GM21367 (cell line): Measurements from ENCODE around the gene TAS2R41.
"Not testable (repeated sequence)": the region's sequence is repeated elsewhere in the genome, so short reads cannot be mapped to it uniquely, and the experiment has no call there.

Source experiments
- ATAC-seq: cut with Tn5 transposase; IDR thresholded peaks from one replicate; pipeline ENCODE4 v1.9.1; 2021; ENCODE audit not compliant: unreplicated experiment

The TAS2R41 gene

DNA sequence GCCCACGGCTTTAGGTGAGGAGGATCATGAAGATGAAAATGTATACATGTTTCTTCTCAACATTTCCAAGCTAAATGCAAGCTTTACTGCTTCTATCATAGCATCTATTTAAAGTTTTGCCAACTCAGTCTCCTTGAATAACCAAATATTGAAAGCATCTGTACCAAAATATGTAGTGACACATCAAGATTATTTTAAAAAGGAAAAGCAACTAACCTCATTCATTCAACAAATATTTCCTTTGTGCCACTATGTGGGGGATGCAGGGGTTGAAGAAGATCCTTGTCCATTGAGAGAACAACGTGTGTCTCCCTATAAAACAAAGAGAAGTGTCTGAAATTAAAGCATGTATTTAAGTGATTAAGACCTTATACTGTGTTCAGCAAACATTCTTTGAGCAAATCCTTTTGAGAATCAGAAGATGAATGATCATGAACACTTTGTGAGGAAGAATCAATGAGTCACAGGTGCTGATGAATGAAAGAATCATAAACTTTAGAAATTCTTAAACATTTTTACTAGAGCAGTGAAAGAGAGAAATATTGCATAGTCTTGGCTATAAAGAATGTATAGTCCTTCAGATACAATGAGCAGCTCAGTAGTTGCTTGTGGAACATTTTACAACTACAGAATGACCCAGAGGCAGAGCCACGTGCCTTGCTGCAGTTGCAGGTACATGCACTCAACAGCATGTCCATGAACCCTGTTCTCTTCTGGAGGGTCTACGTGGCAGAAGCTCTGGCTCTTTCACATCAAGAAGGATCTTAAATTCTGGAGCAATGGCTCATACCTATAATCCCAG, 20.5 kb upstream of the TAS2R41 start:
- no peak for ATAC-seq

DNA sequence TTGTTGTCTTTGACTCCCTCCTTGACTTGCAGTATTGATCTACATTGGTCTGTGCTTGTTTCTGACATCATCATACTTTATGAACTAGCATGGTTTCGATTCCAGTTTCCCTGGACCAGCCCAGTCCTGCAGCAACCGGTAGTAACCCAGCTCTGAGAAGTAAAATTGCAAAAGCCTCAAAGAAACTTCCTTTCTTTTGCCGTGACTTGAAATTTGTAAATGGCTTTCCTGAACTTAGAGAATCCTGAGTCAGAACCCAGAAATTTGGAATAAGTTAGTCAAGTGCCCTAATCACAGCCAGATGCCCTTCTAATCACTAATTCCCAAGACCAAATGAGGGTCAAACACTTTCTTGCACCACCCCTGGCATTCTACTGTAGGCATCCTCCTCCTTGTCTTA, 19.4 kb upstream of the TAS2R41 start:
- no peak for ATAC-seq

DNA sequence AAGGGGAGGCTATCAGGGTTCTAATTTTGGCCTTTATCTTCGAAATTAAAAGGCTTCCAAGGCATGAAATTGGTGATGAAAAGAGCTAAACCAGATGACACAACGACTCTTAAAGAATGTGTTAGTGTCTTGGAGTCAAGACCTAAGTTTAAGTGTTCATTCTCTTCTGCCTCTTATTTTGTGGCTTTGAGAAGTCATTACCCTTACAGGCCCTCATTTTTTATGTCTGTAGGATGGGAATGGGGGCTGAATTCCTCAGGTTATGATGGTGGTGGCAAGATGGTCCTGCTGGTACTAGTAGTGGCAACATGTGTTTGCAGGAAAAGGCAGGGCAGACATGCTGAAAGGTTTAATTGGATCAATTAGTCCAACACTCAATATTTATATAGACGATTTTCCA, 19.0 kb upstream of the TAS2R41 start:
- ATAC-seq, result no peak

DNA sequence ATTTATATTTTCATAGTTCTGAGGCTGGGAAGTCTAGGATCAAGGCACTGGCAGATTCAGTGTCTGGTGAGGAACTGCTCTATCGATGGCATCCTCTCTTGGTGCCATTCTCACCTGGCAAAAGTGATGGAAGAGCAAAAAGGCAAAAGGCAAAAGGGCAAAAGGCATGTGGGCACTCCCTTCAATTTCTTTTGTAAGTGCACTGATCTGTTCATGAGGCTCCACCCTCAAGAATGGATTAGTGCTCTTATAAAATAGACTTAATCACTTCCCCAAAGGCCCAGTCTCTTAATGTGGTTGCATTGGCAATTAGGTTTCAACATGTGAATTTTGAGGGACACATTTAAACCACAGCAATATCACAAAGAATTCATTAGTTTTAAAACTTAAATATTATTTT, 18.3 kb upstream of the TAS2R41 start:
- ATAC-seq, result no peak

DNA sequence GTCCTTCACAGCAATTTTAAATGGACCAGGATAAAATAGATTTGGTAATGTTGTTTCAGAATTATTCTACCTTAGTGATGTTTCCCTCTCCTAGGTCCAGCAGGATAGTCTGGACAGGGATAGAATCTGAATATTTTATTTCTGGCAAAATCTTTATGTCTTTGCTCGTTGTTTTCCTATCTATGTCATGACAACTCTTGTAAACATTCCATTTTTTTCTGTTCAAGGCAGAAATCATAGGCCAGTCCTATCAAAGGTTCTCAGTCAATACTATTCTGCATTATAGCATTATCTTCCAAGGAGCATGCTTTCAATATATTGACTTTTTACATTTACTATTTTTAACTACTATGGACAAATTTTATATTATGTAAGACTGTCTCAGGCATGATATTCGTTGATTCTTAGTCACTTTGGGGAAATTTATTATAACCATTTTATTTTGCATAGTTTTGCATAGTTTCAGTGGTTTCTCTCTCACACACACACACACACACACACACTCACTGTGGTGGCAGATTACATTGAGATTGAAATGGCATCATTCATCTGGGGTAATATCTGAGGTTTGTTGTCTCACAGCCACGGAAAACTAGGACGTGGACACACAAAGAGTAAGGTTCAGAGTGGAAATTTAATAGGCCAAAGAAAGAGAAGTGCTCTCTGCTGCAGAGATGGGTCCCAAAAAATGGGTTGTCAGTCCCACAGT, 17.2 kb upstream of the TAS2R41 start:
- ATAC-seq, result no peak

DNA sequence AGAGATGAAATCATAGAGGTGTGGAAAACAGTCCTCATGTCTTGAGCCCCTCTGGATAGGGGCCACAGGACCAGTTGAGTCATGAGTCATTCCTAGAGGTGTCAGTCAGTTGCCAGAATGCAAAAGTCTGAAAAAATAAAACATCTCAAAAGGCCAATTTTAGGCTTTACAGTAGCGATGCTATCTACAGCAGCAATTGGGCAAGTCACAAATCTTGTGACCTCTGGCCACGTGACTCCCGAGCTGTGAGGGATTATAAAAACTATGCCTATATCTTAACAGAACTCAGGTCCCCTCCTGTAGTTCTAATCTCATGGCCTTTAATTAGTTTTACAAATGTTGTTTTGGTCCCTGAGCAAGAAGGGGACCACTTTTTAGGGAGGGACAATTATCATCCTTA, 15.6 kb upstream of the TAS2R41 start:
- no peak for ATAC-seq

DNA sequence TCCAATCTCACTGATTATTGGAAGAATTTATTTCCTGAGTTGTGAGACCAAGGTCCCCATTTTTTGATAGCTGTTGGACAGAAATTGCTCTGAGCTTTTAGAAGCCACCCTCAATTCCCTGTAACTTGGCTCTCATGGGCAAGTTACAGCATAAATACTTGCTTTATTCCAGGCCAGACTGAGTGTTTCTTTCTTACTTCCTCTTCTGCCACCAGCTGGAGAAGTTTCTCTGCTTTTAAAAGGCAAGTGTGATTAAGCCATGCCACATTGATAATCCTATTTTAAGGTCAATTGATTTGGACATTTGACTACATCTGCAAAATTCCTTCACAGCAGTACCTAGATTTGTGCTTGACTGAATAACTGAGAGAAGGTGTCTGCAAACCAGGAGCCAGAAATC, 14.1 kb upstream of the TAS2R41 start:
- no peak for ATAC-seq

DNA sequence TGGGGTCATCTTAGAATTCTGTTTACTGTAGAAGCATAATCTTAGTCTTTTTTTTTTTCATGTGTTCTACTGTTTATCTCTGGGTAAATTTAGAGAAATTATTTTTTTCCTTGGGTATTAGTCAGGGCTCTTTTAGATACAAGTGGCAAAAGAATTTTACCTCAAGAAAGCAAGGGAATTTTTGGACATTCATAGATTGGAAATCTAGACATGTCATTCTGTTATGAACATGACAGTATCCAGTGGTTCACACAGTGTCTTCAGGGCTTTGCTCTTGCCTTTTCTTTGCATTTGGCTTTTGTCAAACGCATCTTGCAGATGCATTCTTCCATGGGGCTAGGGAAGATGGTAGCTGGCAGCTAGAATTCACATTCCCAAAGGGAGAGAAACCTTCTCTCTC, 13.7 kb upstream of the TAS2R41 start:
- no peak for ATAC-seq

DNA sequence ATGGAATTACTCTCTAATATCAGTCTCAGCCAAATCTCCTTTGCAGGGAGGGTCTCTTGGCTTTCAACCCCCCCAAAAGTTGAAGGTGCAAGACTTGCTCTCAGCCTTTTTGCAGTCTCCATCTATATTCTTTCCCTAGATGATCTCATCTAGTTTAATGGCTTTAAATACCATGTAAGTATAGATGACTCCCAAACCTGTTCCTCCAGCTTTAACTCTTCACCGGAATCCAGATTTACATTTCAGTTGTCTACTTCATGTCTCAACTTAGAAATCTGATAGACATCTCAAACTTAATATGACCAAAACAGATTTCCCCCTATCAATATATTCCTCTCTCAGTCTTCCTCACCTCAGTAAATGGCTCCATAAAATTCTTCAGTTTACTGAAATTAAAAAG, 9.9 kb upstream of the TAS2R41 start:
- no peak for ATAC-seq

DNA sequence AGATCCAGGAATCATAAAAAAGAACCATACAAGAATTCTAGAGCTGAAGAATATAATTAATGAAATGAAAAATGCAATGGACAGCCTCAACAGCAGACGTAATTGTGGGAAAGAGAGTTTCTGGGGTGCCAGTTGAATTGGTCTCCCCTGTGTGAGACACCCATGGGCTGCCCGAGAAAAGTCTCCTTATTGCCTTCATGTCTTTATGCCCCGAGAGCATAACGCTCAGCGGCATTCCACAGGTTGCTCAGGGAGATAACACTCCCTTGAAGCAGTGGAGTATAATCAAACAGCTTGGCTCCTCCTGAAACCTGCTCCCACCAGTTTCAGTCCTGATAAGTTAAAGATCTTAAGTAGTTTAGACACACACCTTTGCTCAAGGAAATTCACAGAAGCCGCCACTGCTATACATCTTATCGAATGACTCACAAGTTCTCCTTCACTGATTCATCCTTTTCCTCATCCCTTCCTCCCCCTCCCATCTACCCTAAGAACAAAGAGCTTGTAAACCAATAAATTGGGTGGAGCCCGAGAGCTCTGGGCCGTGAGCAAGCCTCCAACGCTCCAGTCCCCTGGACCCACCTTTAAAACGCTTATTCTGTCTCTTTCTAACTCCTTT, 5.5 kb upstream of the TAS2R41 start:
- not testable (repeated sequence) for ATAC-seq

DNA sequence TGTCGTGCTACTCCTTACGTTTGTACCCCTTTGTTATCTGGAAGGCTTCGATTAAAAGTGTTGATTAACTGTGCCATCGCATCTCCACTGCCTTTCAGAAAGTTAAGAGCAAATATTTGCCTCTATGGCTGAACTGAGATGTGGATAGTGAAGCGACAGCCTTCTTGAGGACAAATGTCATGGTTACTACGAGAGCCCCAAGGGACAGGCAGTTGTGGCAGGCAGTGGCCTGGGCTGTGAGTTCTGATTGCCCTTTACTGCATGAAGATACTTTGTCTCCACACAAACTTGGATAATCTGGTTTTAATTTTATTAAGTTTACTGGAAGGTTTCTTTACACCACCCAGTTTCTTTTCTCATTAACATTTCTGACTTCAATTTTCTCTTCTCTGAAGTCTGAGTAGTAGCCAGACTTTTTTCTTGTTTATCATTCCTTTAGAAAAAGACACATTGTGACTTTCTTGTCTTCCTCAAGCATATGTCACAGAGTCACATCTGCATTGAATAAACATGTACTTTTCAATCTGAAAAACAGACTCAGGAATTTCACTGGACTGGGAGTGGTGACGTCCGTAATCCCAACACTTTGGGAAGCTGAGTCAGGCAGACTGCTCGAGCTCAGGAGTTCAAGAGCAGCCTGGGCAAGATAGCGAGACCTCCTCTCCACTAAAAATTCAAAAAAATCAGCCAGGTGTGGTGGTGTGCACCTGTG, 1.5 kb downstream of the TAS2R41 start:
- ATAC-seq, result no peak

DNA sequence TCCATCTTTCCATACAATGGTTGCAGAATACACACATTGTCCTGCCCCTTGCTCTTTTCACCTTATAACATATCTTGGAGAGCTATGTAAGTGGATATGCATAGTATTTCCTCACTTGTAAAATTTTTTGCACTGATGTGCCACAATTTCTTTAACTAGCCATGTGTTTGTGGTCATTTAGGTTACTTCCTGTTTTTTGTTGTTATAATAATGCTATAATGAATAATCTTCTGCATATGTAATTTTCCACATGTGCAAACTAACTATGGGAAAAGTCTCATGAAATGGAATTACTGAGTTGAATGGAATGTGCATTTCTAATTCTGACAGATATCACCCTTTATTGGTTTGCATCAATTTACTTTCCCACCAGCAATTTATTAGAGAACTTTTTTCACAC, 2.8 kb downstream of the TAS2R41 start:
- ATAC-seq, result no peak

DNA sequence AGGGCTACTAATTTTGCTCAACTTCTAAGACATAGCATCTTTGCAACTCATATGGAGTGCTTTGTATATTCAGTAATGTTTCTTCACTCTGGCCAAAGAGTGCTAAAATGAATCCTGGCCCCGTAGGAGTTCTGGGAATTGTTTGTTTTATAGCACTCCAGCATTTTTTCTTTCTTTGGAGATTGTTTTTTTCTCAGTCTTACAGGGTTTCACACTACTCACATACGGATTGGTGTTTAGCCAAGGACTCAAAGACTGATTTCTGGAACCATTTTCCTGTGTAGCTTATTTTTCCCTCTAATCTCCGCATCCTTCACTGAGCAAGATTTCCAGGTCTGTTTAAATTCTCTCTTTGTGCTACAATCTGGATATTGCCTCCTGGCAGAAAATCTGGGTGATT, 6.4 kb downstream of the TAS2R41 start:
- ATAC-seq, result no peak

DNA sequence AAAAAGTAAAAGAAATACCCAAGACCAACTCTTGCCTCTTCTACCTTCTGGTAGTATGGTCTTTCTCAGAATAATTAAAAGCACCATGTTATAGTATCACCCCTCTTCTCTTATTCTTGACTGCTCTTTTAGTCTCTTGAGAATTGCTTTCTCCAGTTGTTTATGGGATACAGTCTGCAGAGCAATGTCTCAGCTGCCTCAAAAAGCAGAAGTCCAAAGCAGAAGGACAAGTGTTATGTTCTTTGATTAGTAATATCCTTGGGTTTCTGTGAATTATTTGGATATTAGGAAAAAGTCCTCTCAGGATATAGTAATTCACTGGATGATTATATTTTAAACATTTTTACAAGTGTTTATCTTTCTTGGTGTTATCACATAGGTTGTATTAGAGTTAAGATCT, 7.4 kb downstream of the TAS2R41 start:
- no peak for ATAC-seq

DNA sequence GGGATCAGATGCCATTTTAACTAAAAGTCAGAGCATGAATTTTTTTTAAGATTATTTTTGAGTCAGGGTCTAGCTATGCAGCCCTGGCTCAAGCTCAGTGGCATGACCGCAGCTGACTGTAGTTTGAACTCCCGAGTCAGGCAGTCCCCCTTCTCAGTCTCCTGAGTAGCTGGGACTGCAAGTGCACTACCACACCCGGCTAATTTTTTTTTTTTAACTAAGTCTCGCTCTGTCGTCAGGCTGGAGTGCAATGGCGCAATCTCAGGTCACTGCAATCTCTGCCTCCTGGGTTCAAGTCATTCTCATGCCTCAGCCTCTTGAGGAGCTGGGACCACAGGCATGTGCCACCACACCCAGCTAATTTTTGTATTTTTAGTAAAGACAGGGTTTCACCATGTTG, 7.8 kb downstream of the TAS2R41 start:
- ATAC-seq, result no peak

DNA sequence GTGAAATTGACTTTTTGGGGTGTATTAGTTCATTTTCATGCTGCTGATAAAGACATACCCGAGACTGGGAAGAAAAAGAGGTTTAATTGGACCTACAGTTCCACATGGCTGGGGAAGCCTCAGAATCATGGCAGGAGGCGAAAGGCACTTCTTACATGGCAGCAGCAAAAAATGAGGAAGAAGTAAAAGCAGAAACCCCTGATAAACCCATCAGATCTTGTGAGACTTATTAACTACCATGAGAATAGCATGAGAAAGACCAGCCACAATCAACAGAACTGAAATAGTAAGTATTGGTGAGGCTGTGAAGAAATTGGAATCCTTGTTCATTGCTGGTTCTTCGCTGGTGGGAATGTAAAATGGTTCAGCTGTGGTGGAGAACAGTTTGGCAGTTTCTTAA, 8.6 kb downstream of the TAS2R41 start:
- ATAC-seq, result not testable (repeated sequence)

DNA sequence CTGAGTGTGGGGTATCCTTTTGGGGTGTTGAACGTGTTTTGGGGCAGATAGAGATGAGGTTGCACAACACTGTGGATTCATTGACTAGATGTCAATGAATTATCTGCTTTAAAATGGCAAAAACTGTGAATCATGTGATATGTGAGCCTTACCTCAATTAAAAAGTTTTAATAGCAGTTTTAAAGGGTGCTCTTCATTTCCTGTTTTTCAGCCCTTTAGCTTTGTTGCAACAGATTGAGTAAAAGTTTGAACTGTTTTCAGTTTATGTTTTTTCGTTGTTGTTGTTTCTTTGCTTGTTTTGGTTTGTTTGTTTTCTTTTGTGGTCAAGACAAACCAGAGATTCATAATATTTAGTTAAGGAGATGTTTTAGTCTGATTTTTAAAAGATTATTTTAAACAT, 9.4 kb downstream of the TAS2R41 start:
- no peak for ATAC-seq

DNA sequence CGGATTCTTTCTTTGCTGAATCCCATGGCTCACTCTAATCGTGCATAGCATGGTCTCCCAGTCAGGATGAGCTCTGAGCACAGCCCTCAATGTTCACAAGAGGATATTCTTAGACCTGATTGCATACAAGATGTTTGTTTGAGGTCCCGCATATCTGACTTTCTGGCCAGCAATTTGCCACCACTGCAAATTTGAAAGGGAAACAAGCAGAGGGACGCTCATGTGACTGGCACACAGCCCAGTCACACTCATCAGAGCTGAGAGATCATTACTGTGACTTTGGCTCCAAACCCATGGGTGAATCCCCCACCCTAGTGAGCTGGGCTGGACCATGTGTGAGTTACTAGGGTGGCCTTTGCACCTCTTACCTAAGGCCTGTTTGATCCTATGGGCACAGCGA, 9.9 kb downstream of the TAS2R41 start:
- ATAC-seq, result no peak

DNA sequence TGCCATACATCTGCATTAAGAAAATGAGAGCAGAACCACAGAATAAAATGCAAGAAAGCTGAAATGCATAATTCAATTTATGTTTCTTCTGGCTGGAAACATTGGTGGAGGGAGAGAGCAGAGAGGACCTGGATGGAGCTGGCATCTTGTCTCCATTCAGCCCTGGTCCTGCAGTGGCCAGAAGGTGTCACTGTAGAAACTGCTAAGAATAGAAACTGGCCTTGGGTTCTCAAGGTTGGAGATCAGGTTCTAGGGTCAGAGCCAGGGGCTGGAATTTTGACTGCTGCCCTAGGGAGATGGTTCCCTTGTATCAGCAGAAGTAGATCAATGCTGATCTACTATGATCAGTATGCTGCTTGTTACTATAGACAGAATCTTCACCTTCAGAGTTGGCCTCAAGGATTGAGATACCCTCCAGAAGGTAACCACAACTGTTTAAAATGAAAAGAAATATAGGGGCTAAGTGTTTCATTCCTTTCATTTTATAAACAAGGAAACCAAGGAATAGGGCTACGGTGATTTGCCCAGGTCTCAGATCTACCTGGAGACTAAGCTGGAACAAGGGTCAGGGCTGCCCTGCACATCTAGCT, 13.1 kb downstream of the TAS2R41 start:
- no peak for ATAC-seq

DNA sequence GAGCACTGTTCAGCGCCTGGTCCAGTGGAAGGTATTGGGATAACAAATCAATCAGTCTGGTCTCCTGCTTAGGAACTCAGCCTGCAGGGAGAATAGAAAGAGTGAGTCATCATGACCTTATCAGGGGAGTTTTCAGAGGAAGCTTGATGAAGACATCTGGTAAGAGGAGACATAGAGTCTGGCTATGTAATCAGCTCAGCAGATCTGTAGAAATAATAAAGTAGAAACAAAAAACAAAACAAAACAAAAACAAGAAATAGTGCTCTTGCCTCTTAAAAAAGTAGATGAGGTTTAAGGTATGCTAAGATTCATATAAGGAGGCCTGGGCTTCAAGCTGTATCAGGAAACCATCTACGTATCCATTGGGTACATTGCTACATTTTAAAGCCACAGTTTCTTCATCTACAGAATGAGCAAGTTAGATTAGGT, 14.4 kb downstream of the TAS2R41 start:
- no peak for ATAC-seq
